Gastrocnemius medialis (tissue), 4 donors: ENCODE results near the gene SEMA4G.

Experiments
- CTCF ChIP-seq, 5 experiments: fragments of 450-650 bp in 3 of 5; fragments of 200-600 bp in 2 of 5; sonication (generic) in 2 of 5; IDR thresholded peaks in 4 of 5; conservative IDR thresholded peaks in 1 of 5; 1 replicate in 4 of 5; 2 replicates in 1 of 5; pipeline ENCODE4 v1.5.1; 2016 to 2019; ENCODE audit warnings: antibody characterized with exemption in 5 of 5, mild to moderate bottlenecking in 3 of 5, moderate library complexity in 3 of 5
- POLR2A ChIP-seq, 2 donors: fragments of 450-650 bp; IDR thresholded peaks; one replicate each; pipeline ENCODE4 v1.6.1; 2017; ENCODE audit warnings: antibody characterized with exemption in 2 of 2, mild to moderate bottlenecking in 2 of 2, moderate library complexity in 2 of 2

GRCh38 chr10:100965820-100966219 lies 3.5 kb upstream of the SEMA4G start:
- TF ChIP-seq CTCF (IDR thresholded peaks at IDR 0.05 in 4 of 5, conservative IDR thresholded peaks at IDR 0.05 in 1 of 5) (no peak), POLR2A (IDR thresholded peaks at IDR 0.05) (no peak)
